Measurements from ENCODE around the gene SLC29A3. TPM values are rescaled to one million over a fixed set of nuclear protein-coding genes. Genes with fewer than 3 reads are reported as not detected.
A peak's percentile ranks its signal among the peaks of the same experiment; 100 is the strongest.

SLC29A3 gene
- total and polyA plus RNA-seq, 2 of the 8 experiments (the other 6 are each of a cell fraction or from before 2014, with no cell fraction given), result 14.0 to 24.6 TPM

DNA sequence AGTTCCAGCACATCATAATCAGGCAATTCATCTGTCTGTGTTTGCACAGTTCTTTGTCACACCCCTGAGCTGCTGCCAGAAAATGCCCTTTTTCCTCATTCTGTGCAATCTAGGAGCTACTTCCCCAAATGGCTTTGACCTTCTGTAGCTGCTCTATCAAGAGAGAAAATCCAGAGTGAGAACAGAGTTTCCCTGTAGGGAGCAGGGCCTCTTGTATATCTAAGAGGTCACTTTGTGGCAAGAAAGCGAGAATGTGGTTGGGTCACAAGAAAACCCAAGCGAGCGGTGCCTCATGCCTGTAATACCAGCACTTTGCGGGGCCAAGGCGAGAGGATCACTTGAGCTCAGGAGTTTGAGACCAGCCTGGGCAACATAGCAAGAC, 24.3 kb downstream of the SLC29A3 start:
- Histone ChIP-seq H3K23ac (ENCODE audit: insufficient read length) (no peak overlapping the region), H2BK12ac (ENCODE audit: low read depth, low read length) (peak overlapping the region; percentile 98; the same call in 1 of the 2 replicates), H2AFZ (ENCODE audit: low read length) (no peak overlapping the region), H3K36me3 (ENCODE audit: control insufficient read depth in 2 of 4, insufficient read depth in 4 of 4, low read length in 3 of 4) (no peaks in the 10 kb centered on the region), H3K14ac (ENCODE audit: insufficient read length) (no peak overlapping the region), H3K18ac (ENCODE audit: extremely low read depth, low read length) (peak overlapping the region; percentile 97), H3K9ac (replicated peaks in 1 of 4; ENCODE audit: extremely low read depth in 1 of 4, low read depth in 3 of 4, low read length in 3 of 4) (no peak overlapping the region), H3K79me1 (ENCODE audit: low read depth, low read length) (no peaks in the 10 kb centered on the region), H4K20me1 (replicated peaks in 1 of 2; ENCODE audit: control insufficient read depth in 1 of 2, insufficient read depth in 2 of 2, low read length in 2 of 2) (no peaks in the 10 kb centered on the region), H3K4me1 (replicated peaks in 1 of 4; ENCODE audit: control insufficient read depth in 3 of 4, insufficient read depth in 4 of 4, low read length in 3 of 4) (peaks cover 19 to 34% (median 27%) of the 10 kb centered on the region in 4 experiments), H2BK120ac (replicated peaks; ENCODE audit: low read depth, low read length) (peak overlapping the region; percentile 86), H2BK5ac (ENCODE audit: low read depth, low read length) (peak overlapping the region; percentile 97; the same call in 1 of the 2 replicates), H4K91ac (replicated peaks; ENCODE audit: insufficient read length, low read length) (peak overlapping the region; percentile 95), H2AK5ac (ENCODE audit: low read depth, low read length) (peak overlapping the region; percentile 88; the same call in 1 of the 2 replicates), H3K27me3 (replicated peaks in 1 of 4; ENCODE audit: control insufficient read depth in 3 of 4, extremely low read depth in 1 of 4, insufficient read depth in 3 of 4, low read length in 3 of 4) (no peaks in the 10 kb centered on the region), H3K4me2 (ENCODE audit: insufficient read depth in 1 of 2, low read depth in 2 of 2, low read length in 2 of 2) (peak overlapping the region in 1 of 2 experiments; percentile 52; a peak in 1 of 4 replicates), H3K27ac (ENCODE audit: low read depth, low read length) (peak overlapping the region; percentile 60; the same call in 1 of the 2 replicates), H3K4me3 (ENCODE audit: extremely low read depth in 1 of 4, insufficient read depth in 2 of 4, low read depth in 3 of 4, low read length in 4 of 4) (no peak overlapping the region), H2BK15ac (ENCODE audit: low read length) (no peak overlapping the region), H3K4ac (replicated peaks; ENCODE audit: insufficient read length, low read depth, low read length) (peak overlapping the region; percentile 19), H4K8ac (ENCODE audit: extremely low read depth, insufficient read depth, low read length) (no peak overlapping the region), H3K79me2 (ENCODE audit: control insufficient read depth in 1 of 2, insufficient read depth in 2 of 2, low read length in 2 of 2) (no peaks in the 10 kb centered on the region), H2BK20ac (ENCODE audit: low read length) (peak overlapping the region; percentile 100; the same call in 1 of the 2 replicates), H3K56ac (replicated peaks; ENCODE audit: insufficient read length, low read depth, low read length) (no peak overlapping the region), H3K9me3 (ENCODE audit: insufficient read depth in 2 of 2, low read depth in 1 of 2, low read length in 1 of 2) (no peaks in the 10 kb centered on the region), H3K23me2 (ENCODE audit: low read depth, low read length) (no peaks in the 10 kb centered on the region), H4K5ac (ENCODE audit: insufficient read length, low read depth, low read length) (peak overlapping the region; percentile 35)
- DNase-seq (ENCODE audit: low read depth in 1 of 2, low spot score in 2 of 2) (no peak), FAIRE-seq (no peak)
- WGBS, 2 experiments (ENCODE audit: extremely low coverage in 1 of 2, insufficient coverage in 1 of 2, insufficient read length in 1 of 2, insufficient replicate concordance in 2 of 2, low coverage in 1 of 2, low lambda C conversion rate in 2 of 2, missing lambda C conversion rate in 1 of 2), result 89% methylated on average over 5 of the region's 5 CpGs; no CpG with 5 or more reads in 1 of the 2 experiments
- ChIA-PET POLR2A (ENCODE audit: partially characterized antibody) (interaction anchor here (0.7 kb wide), 1 partner anchor 110 kb away, joined by 3 read pairs; no protein-coding TSS in a partner anchor), CTCF (ENCODE audit: partially characterized antibody) (interaction anchor here (0.7 to 7.4 kb wide), 16 partner anchors 10 to 706 kb away, joined by 3 to 52 read pairs (median 4); partner anchors contain the start of gene SLC29A3)
- TF ChIP-seq EZH2 (IDR thresholded peaks at IDR 0.05; ENCODE audit: low read depth, low read length, severe bottlenecking) (no peak), NANOG (IDR thresholded peaks at IDR 0.05; ENCODE audit: insufficient read depth, low read depth, low read length, poor library complexity, severe bottlenecking) (no peak), GABPA (IDR thresholded peaks at IDR 0.05; ENCODE audit: borderline replicate concordance, insufficient read depth, low read length) (no peak), PHF8 (conservative IDR thresholded peaks at IDR 0.05; ENCODE audit: low read depth, low read length) (no peak), KDM4A (IDR thresholded peaks at IDR 0.05; ENCODE audit: low read depth, low read length, severe bottlenecking) (no peak), SP2 (IDR thresholded peaks at IDR 0.05; ENCODE audit: low read length) (no peak), KDM5A (IDR thresholded peaks at IDR 0.05; ENCODE audit: low read length) (no peak)
- TF ChIP-seq, protein P1, sequence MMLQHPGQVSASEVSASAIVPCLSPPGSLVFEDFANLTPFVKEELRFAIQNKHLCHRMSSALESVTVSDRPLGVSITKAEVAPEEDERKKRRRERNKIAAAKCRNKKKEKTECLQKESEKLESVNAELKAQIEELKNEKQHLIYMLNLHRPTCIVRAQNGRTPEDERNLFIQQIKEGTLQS (IDR thresholded peaks at IDR 0.05; ENCODE audit: insufficient read depth, low read depth, low read length), result no peak
- TF ChIP-seq, protein P2, sequence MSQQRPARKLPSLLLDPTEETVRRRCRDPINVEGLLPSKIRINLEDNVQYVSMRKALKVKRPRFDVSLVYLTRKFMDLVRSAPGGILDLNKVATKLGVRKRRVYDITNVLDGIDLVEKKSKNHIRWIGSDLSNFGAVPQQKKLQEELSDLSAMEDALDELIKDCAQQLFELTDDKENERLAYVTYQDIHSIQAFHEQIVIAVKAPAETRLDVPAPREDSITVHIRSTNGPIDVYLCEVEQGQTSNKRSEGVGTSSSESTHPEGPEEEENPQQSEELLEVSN (IDR thresholded peaks at IDR 0.05), result no peak

All from H1 (cell line).